AG04450 (cell line): ENCODE measurements around the gene FOSL1. TPM values are rescaled to one million over a fixed set of nuclear protein-coding genes. Genes with fewer than 3 reads are reported as not detected.

Experiments used
- CTCF ChIA-PET: fragments of 300-600, 350-600 bp; formaldehyde crosslinking; extraction: SDS; loops from one replicate; lab custom pipeline; 2022; ENCODE audit warnings: antibody characterized with exemption, inconsistent platforms; lab: Charles Lee
- POLR2A ChIA-PET: fragments of 350-600 bp; formaldehyde crosslinking; extraction: SDS; loops from one replicate; lab custom pipeline; 2021; ENCODE audit warnings: antibody characterized with exemption, inconsistent platforms; lab: Yijun Ruan, JAX
- DNase-seq: peaks from one replicate; pipeline ENCODE4 v3.0.0-alpha.2; 2011; ENCODE audit warnings: low read depth, low spot score
- H3K27ac ChIP-seq: one replicate; pipeline ENCODE4 v1.5.1; 2012; ENCODE audit warnings: low read depth, low read length, control low read depth
- H3K27me3 ChIP-seq: one replicate; pipeline ENCODE4 v1.6.0; 2012; ENCODE audit warnings: low read length; ENCODE audit not compliant: control insufficient read depth, insufficient read depth
- H3K4me3 ChIP-seq: 2 replicates; pipeline ENCODE4 v1.5.1; 2011; ENCODE audit warnings: mild to moderate bottlenecking, low read depth, low read length, control low read depth
- H3K9me3 ChIP-seq: 2 replicates; pipeline ENCODE4 v1.5.1; 2012; ENCODE audit warnings: low read length; ENCODE audit not compliant: control insufficient read depth, insufficient read depth
- CTCF ChIP-seq: IDR thresholded peaks from 2 replicates; pipeline ENCODE4 v1.5.1; 2011; ENCODE audit warnings: low read depth, low read length, control low read depth, inconsistent platforms
- polyA plus RNA-seq: library from polyadenylated mRNA; depleted of rRNA; stranded (reverse); fragments of >200 nt; gene quantifications from 2 replicates; pipeline ENCODE4 v1.2.3, GENCODE V29; 2011

The FOSL1 gene
- polyA plus RNA-seq, 1 experiment: 7.9 TPM

- no peak for DNase-seq
- Histone ChIP-seq H3K4me3 (no peak overlapping the region), H3K27me3 (no peaks in the 10 kb centered on the region), H3K9me3 (no peaks in the 10 kb centered on the region; the same call in 1 of the 2 replicates), H3K27ac (peak overlapping the region; percentile 87)
- CTCF ChIA-PET: interaction anchor here (4.1 kb wide), 1 partner anchor 15 kb away, joined by 30 read pairs; the partner anchor contains the start of genes CCDC85B and FIBP
- no peak for TF ChIP-seq CTCF
- POLR2A ChIA-PET: interaction anchor here (6.4 to 6.7 kb wide), 2 partner anchors 10 to 14 kb away, joined by 98 to 153 read pairs; partner anchors contain the start of genes CCDC85B and FIBP
Measured at GRCh38 chr11:65903715-65904114, 3.5 kb upstream of the FOSL1 start.

GRCh38 chr11:65903068-65903481, 2.9 kb upstream of the FOSL1 start:
- Histone ChIP-seq H3K27ac (peak overlapping the region; percentile 87), H3K4me3 (0 out of 2 replicates have a peak overlapping the region, but pooled peaks have one; percentile 17), H3K27me3 (no peaks in the 10 kb centered on the region), H3K9me3 (no peaks in the 10 kb centered on the region; the same call in 1 of the 2 replicates)
- TF ChIP-seq CTCF: no peak
- CTCF ChIA-PET: interaction anchor here (4.1 kb wide), 1 partner anchor 14 kb away, joined by 30 read pairs; the partner anchor contains the start of genes CCDC85B and FIBP
- DNase-seq: no peak
- POLR2A ChIA-PET: interaction anchor here (6.4 to 6.7 kb wide), 2 partner anchors 11 to 13 kb away, joined by 98 to 153 read pairs; partner anchors contain the start of genes CCDC85B and FIBP

GRCh38 chr11:65900899-65901180, 652 bp upstream of the FOSL1 start:
- peak overlapping the region; percentile 87 for H3K27ac ChIP-seq
- H3K9me3 ChIP-seq: no peaks in the 10 kb centered on the region; the same call in 1 of the 2 replicates
- no peak for TF ChIP-seq CTCF
- no peaks in the 10 kb centered on the region for H3K27me3 ChIP-seq
- DNase-seq: no peak
- no peak overlapping the region for H3K4me3 ChIP-seq
- POLR2A ChIA-PET: interaction anchor here (0.6 to 6.7 kb wide), 11 partner anchors 11 to 1507 kb away, joined by 3 to 153 read pairs (median 4); partner anchors contain the start of genes C11orf68, CCDC85B, CFL1 and FIBP
- CTCF ChIA-PET: interaction anchor here (0.6 to 4.1 kb wide), 4 partner anchors 11 to 33 kb away, joined by 3 to 30 read pairs (median 6); partner anchors contain the start of genes CCDC85B and FIBP

- ChIA-PET CTCF (interaction anchor here (1.4 to 5.1 kb wide), 4 partner anchors 10 to 40 kb away, joined by 4 to 34 read pairs (median 32); partner anchors contain the start of genes CCDC85B and FIBP), POLR2A (interaction anchor here (0.6 to 6.7 kb wide), 9 partner anchors 9 to 285 kb away, joined by 3 to 153 read pairs (median 5); partner anchors contain the start of genes C11orf68, CCDC85B, CFL1 and FIBP)
- H3K9me3 ChIP-seq: no peaks in the 10 kb centered on the region; the same call in 1 of the 2 replicates
- no peaks in the 10 kb centered on the region for H3K27me3 ChIP-seq
- no peak for DNase-seq
- TF ChIP-seq CTCF: no peak
- peak overlapping the region; percentile 97 for H3K27ac ChIP-seq
- peak overlapping the region; percentile 96 for H3K4me3 ChIP-seq
Measured at GRCh38 chr11:65899356-65900124, 648 bp downstream of the FOSL1 start.
